ENCODE measurements around the gene RB1.

RB1 gene

DNA sequence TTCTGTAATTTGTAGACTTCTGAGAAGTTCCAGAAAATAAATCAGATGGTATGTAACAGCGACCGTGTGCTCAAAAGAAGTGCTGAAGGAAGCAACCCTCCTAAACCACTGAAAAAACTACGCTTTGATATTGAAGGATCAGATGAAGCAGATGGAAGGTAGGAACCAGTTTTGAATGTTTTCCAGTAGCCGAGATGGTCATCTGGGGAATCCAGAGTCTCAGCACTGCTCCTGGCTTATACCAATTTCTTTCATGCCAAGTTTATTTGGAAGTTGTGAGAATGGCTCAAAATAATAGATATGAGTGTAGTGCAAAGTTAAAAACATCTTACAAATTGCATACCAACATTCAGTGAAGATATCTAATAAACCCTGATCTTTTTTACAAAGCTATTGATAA lies 173.1 kb downstream of the RB1 start:
- TF ChIP-seq, protein P1, sequence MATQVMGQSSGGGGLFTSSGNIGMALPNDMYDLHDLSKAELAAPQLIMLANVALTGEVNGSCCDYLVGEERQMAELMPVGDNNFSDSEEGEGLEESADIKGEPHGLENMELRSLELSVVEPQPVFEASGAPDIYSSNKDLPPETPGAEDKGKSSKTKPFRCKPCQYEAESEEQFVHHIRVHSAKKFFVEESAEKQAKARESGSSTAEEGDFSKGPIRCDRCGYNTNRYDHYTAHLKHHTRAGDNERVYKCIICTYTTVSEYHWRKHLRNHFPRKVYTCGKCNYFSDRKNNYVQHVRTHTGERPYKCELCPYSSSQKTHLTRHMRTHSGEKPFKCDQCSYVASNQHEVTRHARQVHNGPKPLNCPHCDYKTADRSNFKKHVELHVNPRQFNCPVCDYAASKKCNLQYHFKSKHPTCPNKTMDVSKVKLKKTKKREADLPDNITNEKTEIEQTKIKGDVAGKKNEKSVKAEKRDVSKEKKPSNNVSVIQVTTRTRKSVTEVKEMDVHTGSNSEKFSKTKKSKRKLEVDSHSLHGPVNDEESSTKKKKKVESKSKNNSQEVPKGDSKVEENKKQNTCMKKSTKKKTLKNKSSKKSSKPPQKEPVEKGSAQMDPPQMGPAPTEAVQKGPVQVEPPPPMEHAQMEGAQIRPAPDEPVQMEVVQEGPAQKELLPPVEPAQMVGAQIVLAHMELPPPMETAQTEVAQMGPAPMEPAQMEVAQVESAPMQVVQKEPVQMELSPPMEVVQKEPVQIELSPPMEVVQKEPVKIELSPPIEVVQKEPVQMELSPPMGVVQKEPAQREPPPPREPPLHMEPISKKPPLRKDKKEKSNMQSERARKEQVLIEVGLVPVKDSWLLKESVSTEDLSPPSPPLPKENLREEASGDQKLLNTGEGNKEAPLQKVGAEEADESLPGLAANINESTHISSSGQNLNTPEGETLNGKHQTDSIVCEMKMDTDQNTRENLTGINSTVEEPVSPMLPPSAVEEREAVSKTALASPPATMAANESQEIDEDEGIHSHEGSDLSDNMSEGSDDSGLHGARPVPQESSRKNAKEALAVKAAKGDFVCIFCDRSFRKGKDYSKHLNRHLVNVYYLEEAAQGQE (IDR thresholded peaks at IDR 0.05; ENCODE audit: insufficient read depth in 1 of 2, low read depth in 2 of 2, low read length in 2 of 2), result no peak
- TF ChIP-seq POLR2AphosphoS5 (IDR thresholded peaks at IDR 0.05; ENCODE audit: low read depth, low read length) (no peak), SIN3A (IDR thresholded peaks at IDR 0.05; ENCODE audit: borderline replicate concordance, insufficient read depth, low read length) (no peak), TAF1 (IDR thresholded peaks at IDR 0.05; ENCODE audit: borderline replicate concordance, insufficient read depth, low read length) (no peak), FOXP2 (optimal IDR thresholded peaks at IDR 0.05; ENCODE audit: borderline replicate concordance, extremely low read depth, extremely low read length, insufficient read depth) (no peak)

DNA sequence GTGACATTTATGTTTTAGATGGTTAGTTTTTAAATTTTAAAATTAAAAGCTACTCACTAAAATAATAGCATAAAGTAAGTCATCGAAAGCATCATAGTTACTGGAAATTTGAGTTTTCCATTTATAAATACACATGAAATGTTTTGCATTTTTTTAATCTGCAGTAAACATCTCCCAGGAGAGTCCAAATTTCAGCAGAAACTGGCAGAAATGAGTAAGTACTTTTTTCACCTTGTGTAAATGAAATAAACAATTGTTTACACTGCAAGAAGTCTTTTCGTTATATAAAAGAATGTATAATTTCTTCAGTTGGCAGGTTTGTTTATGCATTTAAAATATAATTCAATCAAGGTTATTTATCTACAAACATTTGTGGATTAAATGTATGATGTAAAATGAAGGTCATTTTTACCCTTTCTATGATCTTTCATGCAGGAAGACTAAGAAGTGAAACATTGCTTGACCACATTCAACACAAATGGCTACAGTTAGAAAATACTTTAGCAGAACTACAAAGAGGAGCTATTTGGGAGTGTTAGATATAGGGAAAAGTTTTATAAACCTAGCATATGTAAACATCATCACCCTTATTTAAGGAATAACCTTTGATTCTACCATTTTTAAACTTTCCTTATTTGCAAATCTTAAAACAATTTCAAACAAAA lies 173.8 kb downstream of the RB1 start:
- no peak for TF ChIP-seq POLR2AphosphoS5 (IDR thresholded peaks at IDR 0.05; ENCODE audit: low read depth, low read length)
- TF ChIP-seq TAF1 (IDR thresholded peaks at IDR 0.05; ENCODE audit: borderline replicate concordance, insufficient read depth, low read length), result no peak
- TF ChIP-seq, protein P1 (IDR thresholded peaks at IDR 0.05; ENCODE audit: insufficient read depth in 1 of 2, low read depth in 2 of 2, low read length in 2 of 2), result no peak
- TF ChIP-seq FOXP2 (optimal IDR thresholded peaks at IDR 0.05; ENCODE audit: borderline replicate concordance, extremely low read depth, extremely low read length, insufficient read depth), result no peak
- TF ChIP-seq SIN3A (IDR thresholded peaks at IDR 0.05; ENCODE audit: borderline replicate concordance, insufficient read depth, low read length), result no peak

DNA sequence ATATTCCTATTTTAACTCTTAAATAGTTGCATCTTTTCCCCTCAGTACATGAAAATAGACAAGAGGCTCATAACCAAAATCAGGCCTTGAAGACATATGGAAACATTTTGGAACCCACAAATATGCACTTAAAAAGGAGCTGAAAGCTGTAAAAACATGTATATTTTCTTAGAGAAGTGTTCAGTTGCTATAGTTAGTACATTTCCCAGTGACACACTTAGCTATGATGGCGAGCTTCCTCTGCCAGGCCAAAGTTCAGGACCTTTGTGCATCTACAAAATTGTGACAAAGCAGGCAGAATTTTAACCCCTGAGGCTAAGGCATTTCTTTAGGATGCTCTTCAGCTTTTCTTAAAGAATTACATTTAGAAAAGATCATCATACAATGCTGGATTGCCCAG lies 174.8 kb downstream of the RB1 start:
- TF ChIP-seq SIN3A (IDR thresholded peaks at IDR 0.05; ENCODE audit: borderline replicate concordance, insufficient read depth, low read length) (no peak), TAF1 (IDR thresholded peaks at IDR 0.05; ENCODE audit: borderline replicate concordance, insufficient read depth, low read length) (no peak), POLR2AphosphoS5 (IDR thresholded peaks at IDR 0.05; ENCODE audit: low read depth, low read length) (no peak), FOXP2 (optimal IDR thresholded peaks at IDR 0.05; ENCODE audit: borderline replicate concordance, extremely low read depth, extremely low read length, insufficient read depth) (no peak)
- TF ChIP-seq, protein P1 (IDR thresholded peaks at IDR 0.05; ENCODE audit: insufficient read depth in 1 of 2, low read depth in 2 of 2, low read length in 2 of 2), result no peak

DNA sequence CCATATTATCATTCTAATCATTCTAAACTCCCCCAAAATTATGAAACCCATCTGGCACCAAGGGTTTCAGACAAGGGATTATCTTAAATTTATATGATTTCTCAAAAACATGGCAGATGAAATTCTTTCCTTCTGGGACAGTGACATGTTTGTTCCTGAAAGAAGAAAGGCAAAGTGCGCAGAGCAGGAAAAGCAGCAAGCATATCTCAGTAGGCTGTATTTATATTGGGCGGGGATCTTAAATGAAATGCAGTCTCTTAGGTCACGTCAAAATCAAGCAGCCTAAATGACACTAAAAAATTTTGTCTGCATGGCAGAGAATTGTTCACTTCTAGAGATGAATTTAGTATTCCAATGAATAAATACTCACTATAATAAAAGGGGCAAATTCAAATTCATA lies 180.0 kb downstream of the RB1 start:
- no peak for TF ChIP-seq FOXP2 (optimal IDR thresholded peaks at IDR 0.05; ENCODE audit: borderline replicate concordance, extremely low read depth, extremely low read length, insufficient read depth)
- TF ChIP-seq, protein P1 (IDR thresholded peaks at IDR 0.05; ENCODE audit: insufficient read depth in 1 of 2, low read depth in 2 of 2, low read length in 2 of 2), result no peak
- no peak for TF ChIP-seq SIN3A (IDR thresholded peaks at IDR 0.05; ENCODE audit: borderline replicate concordance, insufficient read depth, low read length)

DNA sequence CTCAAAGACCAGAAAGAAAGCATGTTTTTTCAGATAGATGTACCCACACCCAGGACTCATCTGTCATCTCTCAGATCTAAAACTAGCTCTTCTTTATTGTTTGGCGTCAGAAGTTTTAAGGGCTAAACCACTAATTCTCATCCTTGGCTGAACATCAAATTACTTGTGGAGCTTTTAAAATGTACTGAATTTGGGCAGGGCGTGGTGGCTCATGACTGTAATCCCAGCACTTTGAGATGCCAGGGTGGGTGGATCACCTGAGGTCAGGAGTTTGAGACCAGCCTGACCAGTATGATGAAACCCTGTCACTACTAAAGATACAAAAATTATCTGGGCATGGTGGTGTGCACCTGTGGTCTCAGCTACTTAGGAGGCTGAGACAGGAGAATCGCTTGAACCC lies 181.9 kb downstream of the RB1 start:
- TF ChIP-seq TAF1 (IDR thresholded peaks at IDR 0.05; ENCODE audit: borderline replicate concordance, insufficient read depth, low read length), result no peak
- TF ChIP-seq, protein P1 (IDR thresholded peaks at IDR 0.05; ENCODE audit: insufficient read depth in 1 of 2, low read depth in 2 of 2, low read length in 2 of 2), result no peak
- TF ChIP-seq FOXP2 (optimal IDR thresholded peaks at IDR 0.05; ENCODE audit: borderline replicate concordance, extremely low read depth, extremely low read length, insufficient read depth), result no peak
- TF ChIP-seq SIN3A (IDR thresholded peaks at IDR 0.05; ENCODE audit: borderline replicate concordance, insufficient read depth, low read length), result no peak
- TF ChIP-seq POLR2AphosphoS5 (IDR thresholded peaks at IDR 0.05; ENCODE audit: low read depth, low read length), result no peak

Measured in PFSK-1 (cell line).